Hypothalamus (tissue), 51 donors: Measurements from ENCODE around the gene ZNF513.
"Not testable (repeated sequence)": the region's sequence is repeated elsewhere in the genome, so short reads cannot be mapped to it uniquely, and the experiment has no call there.

ENCODE experiments used
- DNase-seq, 51 donors: peaks; one replicate each; lab custom pipeline; 2025; lab: John Stamatoyannopoulos, UW

The ZNF513 gene

GRCh38 chr2:27362678-27363420, 17.7 kb downstream of the ZNF513 start:
- DNase-seq = no peak

GRCh38 chr2:27356382-27357181, 24.0 kb downstream of the ZNF513 start, which contains the start of gene GTF3C2:
Gene GTF3C2, minus strand, starts transcription at chr2:27356764. Its CDS starts 13,210 bp downstream, at chr2:27343554.
- peak; percentile 79 to 100 (median 95) for DNase-seq

- DNase-seq = peak in 8 of 51 donors; percentile 27 to 56 (median 36)
Measured at GRCh38 chr2:27356056-27356381, 24.5 kb downstream of the ZNF513 start.

GRCh38 chr2:27354597-27354927, 26.0 kb downstream of the ZNF513 start:
- no peak for DNase-seq

- DNase-seq = no peak
Measured at GRCh38 chr2:27353762-27354596, 26.6 kb downstream of the ZNF513 start.

GRCh38 chr2:27353386-27353761, 27.2 kb downstream of the ZNF513 start:
- not testable (repeated sequence) for DNase-seq

- DNase-seq = no peak
Measured at GRCh38 chr2:27351802-27352598, 28.5 kb downstream of the ZNF513 start.

GRCh38 chr2:27350106-27350693, 30.3 kb downstream of the ZNF513 start:
- no peak for DNase-seq

GRCh38 chr2:27347641-27348040, 32.9 kb downstream of the ZNF513 start:
- no peak for DNase-seq

GRCh38 chr2:27336173-27336572, 44.4 kb downstream of the ZNF513 start:
- no peak for DNase-seq

- no peak for DNase-seq
Measured at GRCh38 chr2:27335311-27335710, 45.2 kb downstream of the ZNF513 start.
